Upper lobe of left lung (tissue), 6 donors: ENCODE measurements around the gene VSX2. TPM values are rescaled to one million over a fixed set of nuclear protein-coding genes. Genes with fewer than 3 reads are reported as not detected.

Experiments
- ATAC-seq, 2 donors: fragments of 200-7000 bp; cut with Tn5 transposase; one replicate each; pipeline ENCODE4 v1.9.1; 2022; ENCODE audit warnings: mild to moderate bottlenecking in 2 of 2, moderate library complexity in 2 of 2; ENCODE audit not compliant: low FRiP score in 2 of 2
- DNase-seq, 2 donors: peaks; one replicate each; pipeline ENCODE4 v3.0.0-alpha.2; 2019 to 2020
- H3K27ac ChIP-seq, 4 donors: fragments of 200-600 bp; sonication (generic); one replicate each; pipeline ENCODE4 v1.5.1; 2016 to 2019
- H3K27me3 ChIP-seq, 4 donors: fragments of 200-600 bp; sonication (generic); one replicate each; pipeline ENCODE4 v1.5.1; 2017 to 2019
- H3K36me3 ChIP-seq, 4 donors: fragments of 200-600 bp; sonication (generic); one replicate each; pipeline ENCODE4 v1.5.1; 2016 to 2019
- H3K4me1 ChIP-seq, 4 donors: fragments of 200-600 bp; sonication (generic); one replicate each; pipeline ENCODE4 v1.5.1; 2018 to 2019
- H3K4me3 ChIP-seq, 4 donors: fragments of 200-600 bp; sonication (generic); one replicate each; pipeline ENCODE4 v1.5.1; 2017 to 2019; ENCODE audit warnings: mild to moderate bottlenecking in 2 of 4, moderate library complexity in 1 of 4
- H3K9me3 ChIP-seq, 4 donors: fragments of 200-600 bp; sonication (generic); one replicate each; pipeline ENCODE4 v1.5.1; 2018 to 2019
- CTCF ChIP-seq, 6 experiments: fragments of 450-650 bp in 4 of 6; fragments of 200-600 bp in 2 of 6; sonication (generic) in 2 of 6; IDR thresholded peaks; one replicate each; pipeline ENCODE4 v1.5.1; 2016 to 2019; ENCODE audit warnings: antibody characterized with exemption in 6 of 6
- EP300 ChIP-seq, 4 donors: sonication (generic); formaldehyde crosslinking; IDR thresholded peaks; one replicate each; pipeline ENCODE4 v1.5.1; 2017; ENCODE audit warnings: antibody characterized with exemption in 4 of 4, control low read depth in 2 of 4
- POLR2A ChIP-seq, 4 donors: fragments of 450-650 bp; IDR thresholded peaks; one replicate each; pipeline ENCODE4 v1.5.1; 2016 to 2017; ENCODE audit warnings: antibody characterized with exemption in 4 of 4, mild to moderate bottlenecking in 2 of 4
- POLR2AphosphoS5 ChIP-seq, 2 donors: sonication (generic); formaldehyde crosslinking; IDR thresholded peaks; one replicate each; pipeline ENCODE4 v1.5.1; 2017; ENCODE audit warnings: antibody characterized with exemption in 2 of 2
- WGBS, 2 donors: methylation state at CpG; one replicate each; pipeline ENCODE4 v1.1.5; 2017 to 2018; 5-methylcytosine and 5-hydroxymethylcytosine counted together
- total RNA-seq, 6 donors: library from RNA; depleted of rRNA in 4 of 6; stranded (reverse); fragments of >200 nt in 4 of 6; gene quantifications; one replicate each; pipeline versions ENCODE4 v1.1.0 to v1.2.1, GENCODE V29; 2016 to 2021
- donor health status: DM: no; HTN: no; CAD: no; lungs with moderate emphysema.
- donor health status: DM: no; HTN: yes; CAD: no; lungs with severe emphysema.

Gene VSX2
- total RNA-seq, 6 donors from 2014 or later: 0.30 TPM; not detected in 5

- no peak for TF ChIP-seq EP300 (IDR thresholded peaks at IDR 0.05)
- no peak for TF ChIP-seq CTCF (IDR thresholded peaks at IDR 0.05)
- TF ChIP-seq POLR2A (IDR thresholded peaks at IDR 0.05): no peak
- no peak for TF ChIP-seq POLR2AphosphoS5 (IDR thresholded peaks at IDR 0.05)
- Histone ChIP-seq H3K4me3 (no peak overlapping the region), H3K4me1 (peaks cover 19 to 31% (median 25%) of the 10 kb centered on the region in 4 donors), H3K9me3 (no peaks in the 10 kb centered on the region), H3K36me3 (no peaks in the 10 kb centered on the region), H3K27me3 (peaks cover 0 to 46% (median 30%) of the 10 kb centered on the region in 4 donors), H3K27ac (no peak overlapping the region)
- no peak for DNase-seq
- ATAC-seq: no peak
- 10 to 47% methylated on average over 3 of the region's 3 CpGs for WGBS, 2 donors
Measured at GRCh38 chr14:74244115-74244514, 4.9 kb downstream of the VSX2 start.

DNA sequence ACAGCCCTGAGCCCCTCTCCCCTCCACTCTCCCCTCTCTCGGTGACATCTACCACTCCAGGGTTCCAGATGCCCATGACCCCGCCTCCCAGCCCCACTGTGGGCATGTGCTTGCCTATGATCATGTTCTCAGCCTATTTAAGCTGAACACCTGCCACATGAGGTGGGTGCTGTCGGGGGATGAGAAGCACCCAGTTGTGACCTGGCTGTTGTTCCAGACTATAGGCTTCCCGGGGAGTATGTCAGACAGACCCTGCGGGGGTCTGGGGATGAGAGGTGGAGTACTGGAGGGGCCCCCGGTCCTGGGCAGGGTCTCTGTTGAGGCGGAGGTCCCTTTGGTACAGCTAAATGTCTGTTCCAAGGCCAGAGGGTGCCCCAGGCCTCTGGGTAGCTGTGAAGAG is 6.0 kb downstream of the VSX2 start:
- Histone ChIP-seq H3K27ac (no peak overlapping the region), H3K9me3 (no peaks in the 10 kb centered on the region), H3K36me3 (no peaks in the 10 kb centered on the region), H3K27me3 (peaks cover 0 to 35% (median 21%) of the 10 kb centered on the region in 4 donors), H3K4me3 (no peak overlapping the region), H3K4me1 (peaks cover 15 to 19% (median 16%) of the 10 kb centered on the region in 4 donors)
- 66 to 69% methylated on average over 5 to 7 of the region's 7 CpGs for WGBS, 2 donors
- ATAC-seq (no peak), DNase-seq (no peak)
- TF ChIP-seq POLR2AphosphoS5 (IDR thresholded peaks at IDR 0.05) (no peak), POLR2A (IDR thresholded peaks at IDR 0.05) (no peak), EP300 (IDR thresholded peaks at IDR 0.05) (no peak), CTCF (IDR thresholded peaks at IDR 0.05) (no peak)

- no peak for DNase-seq
Measured at GRCh38 chr14:74246542-74246941, 7.3 kb downstream of the VSX2 start.

GRCh38 chr14:74248017-74248416 is 8.8 kb downstream of the VSX2 start:
- TF ChIP-seq POLR2A (IDR thresholded peaks at IDR 0.05) (no peak), POLR2AphosphoS5 (IDR thresholded peaks at IDR 0.05) (no peak), EP300 (IDR thresholded peaks at IDR 0.05) (no peak), CTCF (IDR thresholded peaks at IDR 0.05) (no peak)
- Histone ChIP-seq H3K4me1 (peaks cover 3 to 9% (median 8%) of the 10 kb centered on the region in 4 donors), H3K9me3 (no peaks in the 10 kb centered on the region), H3K4me3 (no peak overlapping the region), H3K36me3 (no peaks in the 10 kb centered on the region), H3K27ac (no peak overlapping the region), H3K27me3 (peaks cover 0 to 9% (median 1%) of the 10 kb centered on the region in 4 donors)
- ATAC-seq: no peak
- DNase-seq: no peak
- WGBS, 2 donors: 61 to 65% methylated on average over 6 of the region's 6 CpGs

More at GRCh38 chr14:74246542-74246941, 7.3 kb downstream of the VSX2 start:
- H3K27ac ChIP-seq: no peak overlapping the region
- no peak for TF ChIP-seq POLR2AphosphoS5 (IDR thresholded peaks at IDR 0.05)
- no peak for TF ChIP-seq POLR2A (IDR thresholded peaks at IDR 0.05)
- TF ChIP-seq CTCF (IDR thresholded peaks at IDR 0.05): no peak
- TF ChIP-seq EP300 (IDR thresholded peaks at IDR 0.05): no peak
- H3K27me3 ChIP-seq: peaks cover 0 to 22% (median 9%) of the 10 kb centered on the region in 4 donors
- H3K4me1 ChIP-seq: peaks cover 6 to 12% (median 9%) of the 10 kb centered on the region in 4 donors
- H3K9me3 ChIP-seq: no peaks in the 10 kb centered on the region
- H3K36me3 ChIP-seq: no peaks in the 10 kb centered on the region
- WGBS, 2 donors: 86 to 91% methylated on average over 4 to 8 of the region's 8 CpGs
- no peak for ATAC-seq
- H3K4me3 ChIP-seq: no peak overlapping the region
